OCI-LY1 (cell line): ENCODE data around the gene CLK2.

Source experiments
- EZH2 ChIP-seq: fragments of 200-600 bp; sonication (generic), shearing (Covaris generic); IDR thresholded peaks from 2 replicates; pipeline ENCODE4 v1.8.0; 2017; ENCODE audit warnings: borderline replicate concordance, mixed run types, mild to moderate bottlenecking, antibody characterized with exemption, low read length, moderate library complexity, mixed read lengths
- TF ChIP-seq, protein P1 (sequence below): fragments of 200-600 bp; sonication (generic), shearing (Covaris generic); IDR thresholded peaks from 2 replicates; pipeline ENCODE4 v1.5.1; 2017; ENCODE audit warnings: mild to moderate bottlenecking, antibody characterized with exemption, low read length, moderate library complexity, mixed read lengths

GRCh38 chr1:155226910-155227260 is 46.4 kb downstream of the CLK2 start:
- TF ChIP-seq, protein P1, sequence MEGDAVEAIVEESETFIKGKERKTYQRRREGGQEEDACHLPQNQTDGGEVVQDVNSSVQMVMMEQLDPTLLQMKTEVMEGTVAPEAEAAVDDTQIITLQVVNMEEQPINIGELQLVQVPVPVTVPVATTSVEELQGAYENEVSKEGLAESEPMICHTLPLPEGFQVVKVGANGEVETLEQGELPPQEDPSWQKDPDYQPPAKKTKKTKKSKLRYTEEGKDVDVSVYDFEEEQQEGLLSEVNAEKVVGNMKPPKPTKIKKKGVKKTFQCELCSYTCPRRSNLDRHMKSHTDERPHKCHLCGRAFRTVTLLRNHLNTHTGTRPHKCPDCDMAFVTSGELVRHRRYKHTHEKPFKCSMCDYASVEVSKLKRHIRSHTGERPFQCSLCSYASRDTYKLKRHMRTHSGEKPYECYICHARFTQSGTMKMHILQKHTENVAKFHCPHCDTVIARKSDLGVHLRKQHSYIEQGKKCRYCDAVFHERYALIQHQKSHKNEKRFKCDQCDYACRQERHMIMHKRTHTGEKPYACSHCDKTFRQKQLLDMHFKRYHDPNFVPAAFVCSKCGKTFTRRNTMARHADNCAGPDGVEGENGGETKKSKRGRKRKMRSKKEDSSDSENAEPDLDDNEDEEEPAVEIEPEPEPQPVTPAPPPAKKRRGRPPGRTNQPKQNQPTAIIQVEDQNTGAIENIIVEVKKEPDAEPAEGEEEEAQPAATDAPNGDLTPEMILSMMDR, result 0 out of 2 replicates have a peak, but pooled peaks have one; percentile 29
- TF ChIP-seq EZH2, result no peak
